Measurements from ENCODE around the gene LRRC42. TPM values are rescaled to one million over a fixed set of nuclear protein-coding genes. Genes with fewer than 3 reads are reported as not detected.

LRRC42 gene
- total and polyA plus RNA-seq, 9 of the 15 experiments (the other 6 are each of a cell fraction or from before 2014, with no cell fraction given) = 17.3 to 51.9 (median 35.5) TPM

- TF ChIP-seq THRA (IDR thresholded peaks at IDR 0.05) (no peak), CEBPB (tag; IDR thresholded peaks at IDR 0.05) (no peak), HMBOX1 (IDR thresholded peaks at IDR 0.05) (no peak), ZNF778 (CRISPR knock-in tag; IDR thresholded peaks at IDR 0.05) (no peak), BRD4 (IDR thresholded peaks at IDR 0.05) (no peak), ZC3H4 (CRISPR knock-in tag; IDR thresholded peaks at IDR 0.05; ENCODE audit: borderline replicate concordance) (no peak), CC2D1A (IDR thresholded peaks at IDR 0.05) (no peak), MYBL2 (IDR thresholded peaks at IDR 0.05; ENCODE audit: low read depth) (no peak), MYBL2 (CRISPR knock-in tag; IDR thresholded peaks at IDR 0.05; ENCODE audit: borderline replicate concordance) (no peak), SRSF7 (optimal IDR thresholded peaks at IDR 0.05; ENCODE audit: low read depth, low read length) (no peak), DACH1 (IDR thresholded peaks at IDR 0.05; ENCODE audit: partially characterized antibody) (no peak)
- TF ChIP-seq, protein P1, sequence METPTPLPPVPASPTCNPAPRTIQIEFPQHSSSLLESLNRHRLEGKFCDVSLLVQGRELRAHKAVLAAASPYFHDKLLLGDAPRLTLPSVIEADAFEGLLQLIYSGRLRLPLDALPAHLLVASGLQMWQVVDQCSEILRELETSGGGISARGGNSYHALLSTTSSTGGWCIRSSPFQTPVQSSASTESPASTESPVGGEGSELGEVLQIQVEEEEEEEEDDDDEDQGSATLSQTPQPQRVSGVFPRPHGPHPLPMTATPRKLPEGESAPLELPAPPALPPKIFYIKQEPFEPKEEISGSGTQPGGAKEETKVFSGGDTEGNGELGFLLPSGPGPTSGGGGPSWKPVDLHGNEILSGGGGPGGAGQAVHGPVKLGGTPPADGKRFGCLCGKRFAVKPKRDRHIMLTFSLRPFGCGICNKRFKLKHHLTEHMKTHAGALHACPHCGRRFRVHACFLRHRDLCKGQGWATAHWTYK (CRISPR knock-in tag; IDR thresholded peaks at IDR 0.05) = peak; percentile 88; the same call in 1 of the 2 replicates
- TF ChIP-seq, protein P2, sequence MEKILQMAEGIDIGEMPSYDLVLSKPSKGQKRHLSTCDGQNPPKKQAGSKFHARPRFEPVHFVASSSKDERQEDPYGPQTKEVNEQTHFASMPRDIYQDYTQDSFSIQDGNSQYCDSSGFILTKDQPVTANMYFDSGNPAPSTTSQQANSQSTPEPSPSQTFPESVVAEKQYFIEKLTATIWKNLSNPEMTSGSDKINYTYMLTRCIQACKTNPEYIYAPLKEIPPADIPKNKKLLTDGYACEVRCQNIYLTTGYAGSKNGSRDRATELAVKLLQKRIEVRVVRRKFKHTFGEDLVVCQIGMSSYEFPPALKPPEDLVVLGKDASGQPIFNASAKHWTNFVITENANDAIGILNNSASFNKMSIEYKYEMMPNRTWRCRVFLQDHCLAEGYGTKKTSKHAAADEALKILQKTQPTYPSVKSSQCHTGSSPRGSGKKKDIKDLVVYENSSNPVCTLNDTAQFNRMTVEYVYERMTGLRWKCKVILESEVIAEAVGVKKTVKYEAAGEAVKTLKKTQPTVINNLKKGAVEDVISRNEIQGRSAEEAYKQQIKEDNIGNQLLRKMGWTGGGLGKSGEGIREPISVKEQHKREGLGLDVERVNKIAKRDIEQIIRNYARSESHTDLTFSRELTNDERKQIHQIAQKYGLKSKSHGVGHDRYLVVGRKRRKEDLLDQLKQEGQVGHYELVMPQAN (IDR thresholded peaks at IDR 0.05; ENCODE audit: borderline replicate concordance) = peak; percentile 86
- TF ChIP-seq, protein P3, sequence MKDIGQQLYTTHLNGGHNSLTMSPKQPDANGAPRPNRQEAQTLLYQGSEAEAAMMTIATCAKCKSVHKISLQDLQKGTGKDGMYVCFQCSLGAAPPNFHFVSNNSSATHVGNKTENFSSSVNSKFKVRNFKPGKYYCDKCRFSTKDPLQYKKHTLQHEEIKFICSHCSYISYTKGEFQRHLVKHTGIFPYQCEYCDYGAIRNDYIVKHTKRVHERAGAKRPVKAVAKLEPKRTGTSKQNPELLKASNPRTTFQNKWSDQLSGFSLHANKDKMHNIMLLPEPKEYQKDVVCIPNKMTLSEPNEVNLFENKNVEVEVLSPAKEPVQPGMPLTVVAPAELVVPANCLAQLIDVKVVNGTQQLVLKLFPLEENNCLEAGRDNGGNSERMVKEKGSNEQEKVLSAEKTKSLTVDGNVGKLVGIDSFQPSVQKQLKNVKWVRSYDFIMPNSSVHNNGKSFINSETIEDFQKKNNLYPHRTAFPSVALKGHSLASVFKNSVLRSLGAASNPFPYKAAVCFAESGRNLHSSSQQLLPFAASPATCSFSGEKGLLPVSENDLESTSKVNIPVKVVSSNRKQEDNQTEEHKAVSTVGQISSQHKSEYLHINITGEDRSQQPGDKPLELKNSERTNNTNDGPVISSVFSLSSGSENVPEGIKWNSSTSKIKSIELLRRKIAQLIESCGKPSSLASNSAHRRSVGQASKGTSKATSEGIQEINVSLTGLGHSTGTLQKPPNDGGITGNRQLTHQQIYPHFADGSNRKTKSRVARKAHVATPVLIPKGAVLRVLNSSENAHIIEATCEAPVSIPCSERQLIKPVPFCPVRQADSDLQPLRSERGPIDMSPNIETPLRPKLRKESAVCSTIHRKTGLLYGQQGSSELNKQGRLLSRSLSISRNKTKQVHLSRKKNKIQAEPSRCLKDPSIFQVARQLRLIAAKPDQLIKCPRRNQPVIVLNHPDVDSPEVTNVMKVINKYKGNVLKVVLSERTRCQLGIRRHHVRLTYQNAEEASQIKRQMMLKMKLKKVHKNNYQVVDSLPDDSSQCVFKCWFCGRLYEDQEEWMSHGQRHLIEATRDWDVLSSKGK (CRISPR knock-in tag; IDR thresholded peaks at IDR 0.05) = no peak
- TF ChIP-seq, protein P4, sequence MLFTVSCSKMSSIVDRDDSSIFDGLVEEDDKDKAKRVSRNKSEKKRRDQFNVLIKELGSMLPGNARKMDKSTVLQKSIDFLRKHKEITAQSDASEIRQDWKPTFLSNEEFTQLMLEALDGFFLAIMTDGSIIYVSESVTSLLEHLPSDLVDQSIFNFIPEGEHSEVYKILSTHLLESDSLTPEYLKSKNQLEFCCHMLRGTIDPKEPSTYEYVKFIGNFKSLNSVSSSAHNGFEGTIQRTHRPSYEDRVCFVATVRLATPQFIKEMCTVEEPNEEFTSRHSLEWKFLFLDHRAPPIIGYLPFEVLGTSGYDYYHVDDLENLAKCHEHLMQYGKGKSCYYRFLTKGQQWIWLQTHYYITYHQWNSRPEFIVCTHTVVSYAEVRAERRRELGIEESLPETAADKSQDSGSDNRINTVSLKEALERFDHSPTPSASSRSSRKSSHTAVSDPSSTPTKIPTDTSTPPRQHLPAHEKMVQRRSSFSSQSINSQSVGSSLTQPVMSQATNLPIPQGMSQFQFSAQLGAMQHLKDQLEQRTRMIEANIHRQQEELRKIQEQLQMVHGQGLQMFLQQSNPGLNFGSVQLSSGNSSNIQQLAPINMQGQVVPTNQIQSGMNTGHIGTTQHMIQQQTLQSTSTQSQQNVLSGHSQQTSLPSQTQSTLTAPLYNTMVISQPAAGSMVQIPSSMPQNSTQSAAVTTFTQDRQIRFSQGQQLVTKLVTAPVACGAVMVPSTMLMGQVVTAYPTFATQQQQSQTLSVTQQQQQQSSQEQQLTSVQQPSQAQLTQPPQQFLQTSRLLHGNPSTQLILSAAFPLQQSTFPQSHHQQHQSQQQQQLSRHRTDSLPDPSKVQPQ (CRISPR knock-in tag; IDR thresholded peaks at IDR 0.05; ENCODE audit: borderline replicate concordance) = no peak
Measured at GRCh38 chr1:53945433-53946251, 508 bp upstream of the LRRC42 start, which contains the start of gene IFT25 (continued).

Measured in K562 (cell line).